Neural cell (in vitro differentiated cells): ENCODE data around the gene ANKRD49. TPM values are rescaled to one million over a fixed set of nuclear protein-coding genes. Genes with fewer than 3 reads are reported as not detected.
A peak's percentile ranks its signal among the peaks of the same experiment; 100 is the strongest.

Experiments
- H2AFZ ChIP-seq: fragments of 200-600, 300-800 bp; sonication (generic), shearing (Covaris generic); 2 replicates; pipeline ENCODE4 v1.6.0; 2014; ENCODE audit warnings: low read depth, mild to moderate bottlenecking, antibody characterized with exemption, low read length, moderate library complexity
- H3F3A ChIP-seq: fragments of 200-600 bp; shearing (Covaris generic); 2 replicates; pipeline ENCODE4 v1.6.1; 2016; ENCODE audit warnings: mild to moderate bottlenecking, moderate library complexity, mixed read lengths, antibody characterized with exemption, low read length; ENCODE audit not compliant: insufficient read depth, poor library complexity, severe bottlenecking
- H3K27ac ChIP-seq: fragments of 200-600, 300-800 bp; sonication (generic), shearing (Covaris generic); 2 replicates; pipeline ENCODE4 v1.5.1; 2014; ENCODE audit warnings: mild to moderate bottlenecking, low read length, moderate library complexity
- H3K27me3 ChIP-seq: fragments of 300-800, 200-600 bp; sonication (generic), shearing (Covaris generic); 2 replicates; pipeline ENCODE4 v1.6.0; 2014; ENCODE audit warnings: mild to moderate bottlenecking, low read depth, low read length, moderate library complexity; ENCODE audit not compliant: insufficient read depth
- H3K36me3 ChIP-seq: fragments of 300-800, 200-600 bp; sonication (generic), shearing (Covaris generic); 2 replicates; pipeline ENCODE4 v1.5.1; 2014; ENCODE audit warnings: mild to moderate bottlenecking, antibody characterized with exemption, low read length, moderate library complexity; ENCODE audit not compliant: insufficient read depth
- H3K4me2 ChIP-seq: fragments of 300-800, 200-600 bp; sonication (generic), shearing (Covaris generic); 2 replicates; pipeline ENCODE4 v1.6.0; 2014; ENCODE audit warnings: mild to moderate bottlenecking, low read length
- H3K4me3 ChIP-seq: fragments of 300-800, 200-600 bp; sonication (generic), shearing (Covaris generic); 2 replicates; pipeline ENCODE4 v1.5.1; 2014; ENCODE audit warnings: mild to moderate bottlenecking, low read length, moderate library complexity
- H3K79me2 ChIP-seq: fragments of 200-600 bp; shearing (Covaris generic); replicated peaks from 2 replicates; pipeline ENCODE4 v1.6.0; 2014; ENCODE audit warnings: mild to moderate bottlenecking, low read length, moderate library complexity; ENCODE audit not compliant: insufficient read depth
- H3K9ac ChIP-seq: fragments of 300-800, 200-600 bp; sonication (generic), shearing (Covaris generic); 2 replicates; pipeline ENCODE4 v1.6.1; 2016; ENCODE audit warnings: mild to moderate bottlenecking, low read length, mixed read lengths
- H3K9me2 ChIP-seq: fragments of 200-600 bp; shearing (Covaris generic); 2 replicates; pipeline ENCODE4 v1.6.1; 2016; ENCODE audit warnings: mild to moderate bottlenecking, low read length, mixed read lengths; ENCODE audit not compliant: insufficient read depth
- H3K9me3 ChIP-seq: fragments of 200-600, 300-800 bp; sonication (generic), shearing (Covaris generic); 2 replicates; pipeline ENCODE4 v1.6.1; 2016; ENCODE audit warnings: mild to moderate bottlenecking, mixed run types, low read length, moderate library complexity, mixed read lengths
- H4K20me1 ChIP-seq: fragments of 200-600 bp; shearing (Covaris generic); 2 replicates; pipeline ENCODE4 v1.6.1; 2016; ENCODE audit warnings: mild to moderate bottlenecking, mixed run types; ENCODE audit not compliant: insufficient read depth
- EP300 ChIP-seq: fragments of 450-650 bp; conservative IDR thresholded peaks from 2 replicates; pipeline ENCODE4 v1.6.1; 2014; ENCODE audit warnings: antibody characterized with exemption, mild to moderate bottlenecking, moderate library complexity; ENCODE audit not compliant: poor library complexity, severe bottlenecking
- EZH2 ChIP-seq: fragments of 200-600, 300-800 bp; shearing (Covaris generic), sonication (generic); IDR thresholded peaks from 2 replicates; pipeline ENCODE4 v1.6.1; 2014; ENCODE audit warnings: antibody characterized with exemption, low read length, borderline replicate concordance, mild to moderate bottlenecking; ENCODE audit not compliant: insufficient read depth, poor library complexity, severe bottlenecking
- MXI1 ChIP-seq: fragments of 450-650 bp; conservative IDR thresholded peaks from 2 replicates; pipeline ENCODE4 v1.6.1; 2014; ENCODE audit warnings: antibody characterized with exemption, mild to moderate bottlenecking; ENCODE audit not compliant: poor library complexity, severe bottlenecking
- POLR2AphosphoS5 ChIP-seq: IDR thresholded peaks from 2 replicates; pipeline ENCODE4 v1.6.1; 2012
- RAD21 ChIP-seq: fragments of 450-650 bp; conservative IDR thresholded peaks from 2 replicates; pipeline ENCODE4 v1.6.1; 2014; ENCODE audit warnings: antibody characterized with exemption, mild to moderate bottlenecking, moderate library complexity
- SMC3 ChIP-seq: fragments of 450-650 bp; conservative IDR thresholded peaks from 2 replicates; pipeline ENCODE4 v1.6.1; 2014; ENCODE audit warnings: antibody characterized with exemption, mild to moderate bottlenecking, moderate library complexity; ENCODE audit not compliant: poor library complexity
- TAF1 ChIP-seq: IDR thresholded peaks from 2 replicates; pipeline ENCODE4 v1.6.1; 2012; ENCODE audit warnings: low read depth
- polyA plus RNA-seq: library from polyadenylated mRNA; depleted of rRNA; stranded (reverse); fragments of >200 nt; gene quantifications from 2 replicates; pipeline ENCODE4 v1.2.3, GENCODE V29; 2014
- TF ChIP-seq, protein P1 (sequence below): IDR thresholded peaks from 2 replicates; pipeline ENCODE4 v1.6.1; 2012; ENCODE audit warnings: borderline replicate concordance
- TF ChIP-seq, protein P2 (sequence below): fragments of 450-650 bp; IDR thresholded peaks from 2 replicates; pipeline ENCODE4 v1.5.1; 2014; ENCODE audit warnings: antibody characterized with exemption, mild to moderate bottlenecking, moderate library complexity; ENCODE audit not compliant: poor library complexity, severe bottlenecking

Gene ANKRD49
- polyA plus RNA-seq, 1 donor from 2014 or later, result 54.6 TPM

DNA sequence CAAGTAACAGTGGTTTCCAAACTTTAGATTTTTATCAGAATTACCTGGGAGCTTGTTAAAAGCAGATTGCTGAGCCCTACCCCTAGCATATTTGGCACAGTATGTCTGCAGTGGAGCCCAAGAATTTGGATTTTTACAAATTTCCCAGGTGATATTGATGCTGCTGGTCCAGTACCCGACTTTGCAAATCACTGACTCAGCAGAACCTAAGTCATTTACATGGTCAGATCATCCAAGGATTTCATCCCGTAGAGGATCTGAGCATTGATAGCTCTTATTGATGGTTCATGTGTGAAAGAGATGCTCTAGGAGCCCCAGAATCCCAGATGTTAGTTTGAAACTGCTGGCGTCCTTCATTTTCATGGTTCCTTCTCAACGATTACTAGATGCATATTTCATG is 24.5 kb downstream of the ANKRD49 start:
- H3K9me3 ChIP-seq, result no peaks in the 10 kb centered on the region
- TF ChIP-seq, protein P1, sequence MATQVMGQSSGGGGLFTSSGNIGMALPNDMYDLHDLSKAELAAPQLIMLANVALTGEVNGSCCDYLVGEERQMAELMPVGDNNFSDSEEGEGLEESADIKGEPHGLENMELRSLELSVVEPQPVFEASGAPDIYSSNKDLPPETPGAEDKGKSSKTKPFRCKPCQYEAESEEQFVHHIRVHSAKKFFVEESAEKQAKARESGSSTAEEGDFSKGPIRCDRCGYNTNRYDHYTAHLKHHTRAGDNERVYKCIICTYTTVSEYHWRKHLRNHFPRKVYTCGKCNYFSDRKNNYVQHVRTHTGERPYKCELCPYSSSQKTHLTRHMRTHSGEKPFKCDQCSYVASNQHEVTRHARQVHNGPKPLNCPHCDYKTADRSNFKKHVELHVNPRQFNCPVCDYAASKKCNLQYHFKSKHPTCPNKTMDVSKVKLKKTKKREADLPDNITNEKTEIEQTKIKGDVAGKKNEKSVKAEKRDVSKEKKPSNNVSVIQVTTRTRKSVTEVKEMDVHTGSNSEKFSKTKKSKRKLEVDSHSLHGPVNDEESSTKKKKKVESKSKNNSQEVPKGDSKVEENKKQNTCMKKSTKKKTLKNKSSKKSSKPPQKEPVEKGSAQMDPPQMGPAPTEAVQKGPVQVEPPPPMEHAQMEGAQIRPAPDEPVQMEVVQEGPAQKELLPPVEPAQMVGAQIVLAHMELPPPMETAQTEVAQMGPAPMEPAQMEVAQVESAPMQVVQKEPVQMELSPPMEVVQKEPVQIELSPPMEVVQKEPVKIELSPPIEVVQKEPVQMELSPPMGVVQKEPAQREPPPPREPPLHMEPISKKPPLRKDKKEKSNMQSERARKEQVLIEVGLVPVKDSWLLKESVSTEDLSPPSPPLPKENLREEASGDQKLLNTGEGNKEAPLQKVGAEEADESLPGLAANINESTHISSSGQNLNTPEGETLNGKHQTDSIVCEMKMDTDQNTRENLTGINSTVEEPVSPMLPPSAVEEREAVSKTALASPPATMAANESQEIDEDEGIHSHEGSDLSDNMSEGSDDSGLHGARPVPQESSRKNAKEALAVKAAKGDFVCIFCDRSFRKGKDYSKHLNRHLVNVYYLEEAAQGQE, result no peak
- no peak for TF ChIP-seq MXI1
- no peak for TF ChIP-seq RAD21
- TF ChIP-seq EZH2, result no peak
- TF ChIP-seq SMC3, result no peak
- no peak for TF ChIP-seq POLR2AphosphoS5
- TF ChIP-seq, protein P2, sequence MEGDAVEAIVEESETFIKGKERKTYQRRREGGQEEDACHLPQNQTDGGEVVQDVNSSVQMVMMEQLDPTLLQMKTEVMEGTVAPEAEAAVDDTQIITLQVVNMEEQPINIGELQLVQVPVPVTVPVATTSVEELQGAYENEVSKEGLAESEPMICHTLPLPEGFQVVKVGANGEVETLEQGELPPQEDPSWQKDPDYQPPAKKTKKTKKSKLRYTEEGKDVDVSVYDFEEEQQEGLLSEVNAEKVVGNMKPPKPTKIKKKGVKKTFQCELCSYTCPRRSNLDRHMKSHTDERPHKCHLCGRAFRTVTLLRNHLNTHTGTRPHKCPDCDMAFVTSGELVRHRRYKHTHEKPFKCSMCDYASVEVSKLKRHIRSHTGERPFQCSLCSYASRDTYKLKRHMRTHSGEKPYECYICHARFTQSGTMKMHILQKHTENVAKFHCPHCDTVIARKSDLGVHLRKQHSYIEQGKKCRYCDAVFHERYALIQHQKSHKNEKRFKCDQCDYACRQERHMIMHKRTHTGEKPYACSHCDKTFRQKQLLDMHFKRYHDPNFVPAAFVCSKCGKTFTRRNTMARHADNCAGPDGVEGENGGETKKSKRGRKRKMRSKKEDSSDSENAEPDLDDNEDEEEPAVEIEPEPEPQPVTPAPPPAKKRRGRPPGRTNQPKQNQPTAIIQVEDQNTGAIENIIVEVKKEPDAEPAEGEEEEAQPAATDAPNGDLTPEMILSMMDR, result no peak
- no peak for TF ChIP-seq EP300
- TF ChIP-seq TAF1, result no peak

DNA sequence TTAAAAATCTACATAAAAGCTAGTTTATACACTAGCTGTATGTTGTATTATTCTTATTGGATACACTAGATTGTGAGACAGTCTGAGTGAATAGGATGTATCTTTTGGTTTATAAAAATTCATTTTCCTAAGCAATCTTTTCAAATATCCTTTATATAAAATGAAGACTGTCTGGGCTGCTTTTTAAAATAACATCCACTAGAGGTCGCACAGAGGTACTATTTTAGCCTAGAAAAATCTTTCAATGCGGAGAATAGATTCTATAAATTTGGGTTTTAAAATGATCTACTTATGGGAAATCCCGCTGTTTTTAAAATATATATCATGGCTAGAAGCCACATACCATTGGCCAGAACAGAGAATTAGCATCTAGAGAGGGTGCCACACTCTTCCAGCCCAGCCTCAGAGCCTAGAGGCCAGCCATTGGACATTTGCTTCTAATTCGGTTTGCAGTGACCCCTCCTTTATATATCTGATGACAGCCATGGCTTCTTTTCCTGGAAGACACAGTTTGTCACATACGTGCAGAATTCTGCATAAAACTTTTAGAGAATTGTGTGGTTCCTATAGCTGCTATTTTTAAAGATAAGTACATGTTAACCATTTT is 25.8 kb downstream of the ANKRD49 start:
- no peak overlapping the region for H2AFZ ChIP-seq
- no peak overlapping the region for H3K4me3 ChIP-seq

More for the DNA sequence above, 24.5 kb downstream of the ANKRD49 start:
- Histone ChIP-seq H3K4me2 (no peak overlapping the region), H3K27ac (no peak overlapping the region), H4K20me1 (no peaks in the 10 kb centered on the region), H3K9me2 (no peaks in the 10 kb centered on the region), H3K9ac (no peak overlapping the region), H3F3A (no peaks in the 10 kb centered on the region), H3K27me3 (no peaks in the 10 kb centered on the region), H3K4me3 (no peak overlapping the region), H3K36me3 (no peaks in the 10 kb centered on the region), H3K79me2 (no peaks in the 10 kb centered on the region), H2AFZ (no peak overlapping the region)

More for the DNA sequence above, 25.8 kb downstream of the ANKRD49 start:
- no peaks in the 10 kb centered on the region for H3K79me2 ChIP-seq
- no peak overlapping the region for H3K27ac ChIP-seq
- no peaks in the 10 kb centered on the region for H3K36me3 ChIP-seq
- H4K20me1 ChIP-seq, result no peaks in the 10 kb centered on the region
- no peaks in the 10 kb centered on the region for H3K9me3 ChIP-seq
- TF ChIP-seq TAF1 (no peak), RAD21 (peak; percentile 61), EZH2 (no peak), POLR2AphosphoS5 (no peak), EP300 (no peak), MXI1 (no peak), SMC3 (peak; percentile 75)
- TF ChIP-seq, protein P2, result peak; percentile 74
- TF ChIP-seq, protein P1, result no peak
- no peaks in the 10 kb centered on the region for H3K9me2 ChIP-seq
- no peak overlapping the region for H3K9ac ChIP-seq
- no peaks in the 10 kb centered on the region for H3F3A ChIP-seq
- no peaks in the 10 kb centered on the region for H3K27me3 ChIP-seq
- H3K4me2 ChIP-seq, result no peak overlapping the region
